ENCODE results near the gene ANKZF1.

The ANKZF1 gene

DNA sequence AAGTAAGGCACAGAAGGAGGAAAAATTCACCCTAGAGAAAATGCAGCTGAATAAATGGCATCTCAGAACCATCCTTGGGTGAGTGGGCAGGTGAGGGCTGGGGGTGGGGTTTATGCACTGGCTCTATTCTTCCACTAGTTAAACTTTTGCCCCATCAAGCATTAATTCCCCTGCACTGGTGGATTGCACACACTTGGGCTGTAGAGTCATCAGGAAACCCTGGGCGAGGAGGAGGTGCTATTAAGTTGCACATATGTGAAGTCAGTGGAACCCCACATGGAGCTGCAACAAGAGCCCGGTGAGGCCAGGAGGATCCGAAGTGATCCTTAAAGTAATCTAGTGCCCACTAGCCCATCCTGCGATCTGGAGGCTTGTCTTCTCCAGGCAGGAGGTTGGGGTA lies 42.8 kb downstream of the ANKZF1 start:
- ATAC-seq = no peak
- TF ChIP-seq PPARA (CRISPR knock-in tag; IDR thresholded peaks at IDR 0.05; ENCODE audit: borderline replicate concordance) (no peak), SNAI2 (CRISPR knock-in tag; IDR thresholded peaks at IDR 0.05) (no peak), ZFP30 (CRISPR knock-in tag; IDR thresholded peaks at IDR 0.05) (no peak), OSR1 (CRISPR knock-in tag; IDR thresholded peaks at IDR 0.05) (no peak), ESRRG (CRISPR knock-in tag; IDR thresholded peaks at IDR 0.05) (no peak), TCF4 (CRISPR knock-in tag; IDR thresholded peaks at IDR 0.05; ENCODE audit: borderline replicate concordance) (no peak), ISL1 (CRISPR knock-in tag; IDR thresholded peaks at IDR 0.05) (no peak), GLIS3 (CRISPR knock-in tag; IDR thresholded peaks at IDR 0.05) (no peak), ZNF565 (CRISPR knock-in tag; conservative IDR thresholded peaks at IDR 0.05; ENCODE audit: low read depth) (no peak)
- TF ChIP-seq, protein P1, sequence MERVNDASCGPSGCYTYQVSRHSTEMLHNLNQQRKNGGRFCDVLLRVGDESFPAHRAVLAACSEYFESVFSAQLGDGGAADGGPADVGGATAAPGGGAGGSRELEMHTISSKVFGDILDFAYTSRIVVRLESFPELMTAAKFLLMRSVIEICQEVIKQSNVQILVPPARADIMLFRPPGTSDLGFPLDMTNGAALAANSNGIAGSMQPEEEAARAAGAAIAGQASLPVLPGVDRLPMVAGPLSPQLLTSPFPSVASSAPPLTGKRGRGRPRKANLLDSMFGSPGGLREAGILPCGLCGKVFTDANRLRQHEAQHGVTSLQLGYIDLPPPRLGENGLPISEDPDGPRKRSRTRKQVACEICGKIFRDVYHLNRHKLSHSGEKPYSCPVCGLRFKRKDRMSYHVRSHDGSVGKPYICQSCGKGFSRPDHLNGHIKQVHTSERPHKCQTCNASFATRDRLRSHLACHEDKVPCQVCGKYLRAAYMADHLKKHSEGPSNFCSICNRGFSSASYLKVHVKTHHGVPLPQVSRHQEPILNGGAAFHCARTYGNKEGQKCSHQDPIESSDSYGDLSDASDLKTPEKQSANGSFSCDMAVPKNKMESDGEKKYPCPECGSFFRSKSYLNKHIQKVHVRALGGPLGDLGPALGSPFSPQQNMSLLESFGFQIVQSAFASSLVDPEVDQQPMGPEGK (CRISPR knock-in tag; IDR thresholded peaks at IDR 0.05; ENCODE audit: borderline replicate concordance) = no peak

DNA sequence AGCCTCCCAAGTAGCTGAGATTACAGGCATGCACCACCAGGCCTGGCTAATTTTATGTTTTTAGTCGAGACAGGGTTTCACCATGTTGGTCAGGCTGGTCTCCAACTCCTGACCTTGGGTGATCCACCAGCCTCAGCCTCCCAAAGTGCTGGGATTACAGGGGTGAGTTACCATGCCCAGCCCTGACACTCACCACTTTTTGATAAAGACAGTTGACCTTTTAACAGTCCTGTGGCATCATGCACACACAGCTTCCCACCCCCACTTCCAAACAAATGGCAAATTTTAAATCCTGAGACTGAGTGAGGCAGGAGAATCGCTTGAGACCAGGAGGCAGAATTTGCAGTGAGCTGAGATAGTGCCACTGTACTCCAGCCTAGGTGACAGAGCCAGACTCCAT lies 43.4 kb downstream of the ANKZF1 start:
- TF ChIP-seq ZC3H10 (CRISPR knock-in tag; IDR thresholded peaks at IDR 0.05) (no peak), TOX (CRISPR knock-in tag; IDR thresholded peaks at IDR 0.05; ENCODE audit: borderline replicate concordance) (no peak), ZNF8 (CRISPR knock-in tag; IDR thresholded peaks at IDR 0.05) (no peak), ISL1 (CRISPR knock-in tag; IDR thresholded peaks at IDR 0.05) (no peak), RARB (CRISPR knock-in tag; IDR thresholded peaks at IDR 0.05) (no peak), ZNF70 (CRISPR knock-in tag; IDR thresholded peaks at IDR 0.05) (no peak), GLIS3 (CRISPR knock-in tag; IDR thresholded peaks at IDR 0.05) (no peak), BACH2 (CRISPR knock-in tag; IDR thresholded peaks at IDR 0.05; ENCODE audit: borderline replicate concordance) (no peak), ESRRG (CRISPR knock-in tag; IDR thresholded peaks at IDR 0.05) (no peak), ZNF565 (CRISPR knock-in tag; conservative IDR thresholded peaks at IDR 0.05; ENCODE audit: low read depth) (no peak), SNAI2 (CRISPR knock-in tag; IDR thresholded peaks at IDR 0.05) (no peak), ARNTL (CRISPR knock-in tag; IDR thresholded peaks at IDR 0.05; ENCODE audit: borderline replicate concordance, low read depth) (no peak), PPARA (CRISPR knock-in tag; IDR thresholded peaks at IDR 0.05; ENCODE audit: borderline replicate concordance) (no peak)
- TF ChIP-seq, protein P2, sequence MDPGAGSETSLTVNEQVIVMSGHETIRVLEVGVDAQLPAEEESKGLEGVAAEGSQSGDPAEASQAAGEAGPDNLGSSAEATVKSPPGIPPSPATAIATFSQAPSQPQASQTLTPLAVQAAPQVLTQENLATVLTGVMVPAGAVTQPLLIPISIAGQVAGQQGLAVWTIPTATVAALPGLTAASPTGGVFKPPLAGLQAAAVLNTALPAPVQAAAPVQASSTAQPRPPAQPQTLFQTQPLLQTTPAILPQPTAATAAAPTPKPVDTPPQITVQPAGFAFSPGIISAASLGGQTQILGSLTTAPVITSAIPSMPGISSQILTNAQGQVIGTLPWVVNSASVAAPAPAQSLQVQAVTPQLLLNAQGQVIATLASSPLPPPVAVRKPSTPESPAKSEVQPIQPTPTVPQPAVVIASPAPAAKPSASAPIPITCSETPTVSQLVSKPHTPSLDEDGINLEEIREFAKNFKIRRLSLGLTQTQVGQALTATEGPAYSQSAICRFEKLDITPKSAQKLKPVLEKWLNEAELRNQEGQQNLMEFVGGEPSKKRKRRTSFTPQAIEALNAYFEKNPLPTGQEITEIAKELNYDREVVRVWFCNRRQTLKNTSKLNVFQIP (CRISPR knock-in tag; IDR thresholded peaks at IDR 0.05; ENCODE audit: borderline replicate concordance, low read depth) = no peak
- TF ChIP-seq, protein P3, sequence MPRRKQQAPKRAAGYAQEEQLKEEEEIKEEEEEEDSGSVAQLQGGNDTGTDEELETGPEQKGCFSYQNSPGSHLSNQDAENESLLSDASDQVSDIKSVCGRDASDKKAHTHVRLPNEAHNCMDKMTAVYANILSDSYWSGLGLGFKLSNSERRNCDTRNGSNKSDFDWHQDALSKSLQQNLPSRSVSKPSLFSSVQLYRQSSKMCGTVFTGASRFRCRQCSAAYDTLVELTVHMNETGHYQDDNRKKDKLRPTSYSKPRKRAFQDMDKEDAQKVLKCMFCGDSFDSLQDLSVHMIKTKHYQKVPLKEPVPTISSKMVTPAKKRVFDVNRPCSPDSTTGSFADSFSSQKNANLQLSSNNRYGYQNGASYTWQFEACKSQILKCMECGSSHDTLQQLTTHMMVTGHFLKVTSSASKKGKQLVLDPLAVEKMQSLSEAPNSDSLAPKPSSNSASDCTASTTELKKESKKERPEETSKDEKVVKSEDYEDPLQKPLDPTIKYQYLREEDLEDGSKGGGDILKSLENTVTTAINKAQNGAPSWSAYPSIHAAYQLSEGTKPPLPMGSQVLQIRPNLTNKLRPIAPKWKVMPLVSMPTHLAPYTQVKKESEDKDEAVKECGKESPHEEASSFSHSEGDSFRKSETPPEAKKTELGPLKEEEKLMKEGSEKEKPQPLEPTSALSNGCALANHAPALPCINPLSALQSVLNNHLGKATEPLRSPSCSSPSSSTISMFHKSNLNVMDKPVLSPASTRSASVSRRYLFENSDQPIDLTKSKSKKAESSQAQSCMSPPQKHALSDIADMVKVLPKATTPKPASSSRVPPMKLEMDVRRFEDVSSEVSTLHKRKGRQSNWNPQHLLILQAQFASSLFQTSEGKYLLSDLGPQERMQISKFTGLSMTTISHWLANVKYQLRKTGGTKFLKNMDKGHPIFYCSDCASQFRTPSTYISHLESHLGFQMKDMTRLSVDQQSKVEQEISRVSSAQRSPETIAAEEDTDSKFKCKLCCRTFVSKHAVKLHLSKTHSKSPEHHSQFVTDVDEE (CRISPR knock-in tag; IDR thresholded peaks at IDR 0.05) = no peak

DNA sequence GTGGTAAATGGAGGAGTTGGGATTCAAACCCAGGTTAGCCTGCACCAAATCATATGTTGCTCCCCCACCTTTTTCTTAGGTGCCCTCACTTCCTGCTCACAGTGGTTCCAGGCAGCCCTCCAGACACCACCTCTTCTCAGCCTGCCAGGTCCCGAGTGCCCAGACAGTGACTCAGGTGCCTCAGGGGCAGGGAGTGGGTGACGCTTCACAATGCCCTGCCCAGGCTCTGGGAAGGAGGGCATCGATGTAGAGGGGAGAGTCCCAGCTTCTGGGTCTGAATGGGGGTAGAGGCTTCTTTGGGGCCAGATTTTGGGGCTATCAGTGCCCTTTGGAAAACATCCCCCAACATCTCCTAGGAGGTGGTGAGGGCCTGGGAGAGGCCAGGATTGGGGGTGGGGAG lies 44.3 kb downstream of the ANKZF1 start:
- ATAC-seq = no peak
- no peak for TF ChIP-seq BACH2 (CRISPR knock-in tag; IDR thresholded peaks at IDR 0.05; ENCODE audit: borderline replicate concordance)
- TF ChIP-seq ZNF565 (CRISPR knock-in tag; conservative IDR thresholded peaks at IDR 0.05; ENCODE audit: low read depth) = no peak
- TF ChIP-seq GLIS3 (CRISPR knock-in tag; IDR thresholded peaks at IDR 0.05) = no peak
- TF ChIP-seq SNAI2 (CRISPR knock-in tag; IDR thresholded peaks at IDR 0.05) = no peak
- TF ChIP-seq, protein P1 (CRISPR knock-in tag; IDR thresholded peaks at IDR 0.05; ENCODE audit: borderline replicate concordance) = no peak
- no peak for TF ChIP-seq ARNTL (CRISPR knock-in tag; IDR thresholded peaks at IDR 0.05; ENCODE audit: borderline replicate concordance, low read depth)
- TF ChIP-seq, protein P3 (CRISPR knock-in tag; IDR thresholded peaks at IDR 0.05) = no peak
- TF ChIP-seq, protein P4, sequence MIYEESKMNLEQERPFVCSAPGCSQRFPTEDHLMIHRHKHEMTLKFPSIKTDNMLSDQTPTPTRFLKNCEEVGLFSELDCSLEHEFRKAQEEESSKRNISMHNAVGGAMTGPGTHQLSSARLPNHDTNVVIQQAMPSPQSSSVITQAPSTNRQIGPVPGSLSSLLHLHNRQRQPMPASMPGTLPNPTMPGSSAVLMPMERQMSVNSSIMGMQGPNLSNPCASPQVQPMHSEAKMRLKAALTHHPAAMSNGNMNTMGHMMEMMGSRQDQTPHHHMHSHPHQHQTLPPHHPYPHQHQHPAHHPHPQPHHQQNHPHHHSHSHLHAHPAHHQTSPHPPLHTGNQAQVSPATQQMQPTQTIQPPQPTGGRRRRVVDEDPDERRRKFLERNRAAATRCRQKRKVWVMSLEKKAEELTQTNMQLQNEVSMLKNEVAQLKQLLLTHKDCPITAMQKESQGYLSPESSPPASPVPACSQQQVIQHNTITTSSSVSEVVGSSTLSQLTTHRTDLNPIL (CRISPR knock-in tag; IDR thresholded peaks at IDR 0.05; ENCODE audit: low read depth) = no peak
- TF ChIP-seq ESRRG (CRISPR knock-in tag; IDR thresholded peaks at IDR 0.05) = no peak
- no peak for TF ChIP-seq ZFP30 (CRISPR knock-in tag; IDR thresholded peaks at IDR 0.05)

More for the DNA sequence above, 43.4 kb downstream of the ANKZF1 start:
- no peak for ATAC-seq

Measured in SK-N-SH treated with all-trans-retinoic acid at 6 μM for 48 hours (cell line).